Skeletal muscle satellite cell (primary cell): ENCODE data around the gene ADRM1.

Experiments used
- H3K27me3 ChIP-seq: 2 replicates; pipeline ENCODE4 v1.7.0; 2013; ENCODE audit warnings: low read length; ENCODE audit not compliant: control insufficient read depth, insufficient read depth
- H3K36me3 ChIP-seq: 2 replicates; pipeline ENCODE4 v1.7.0; 2013; ENCODE audit warnings: mild to moderate bottlenecking, control low read depth, low read length; ENCODE audit not compliant: insufficient read depth
- H3K4me1 ChIP-seq: 2 replicates; pipeline ENCODE4 v1.7.0; 2013; ENCODE audit warnings: low read length; ENCODE audit not compliant: control insufficient read depth, insufficient read depth
- H3K4me2 ChIP-seq: 2 replicates; pipeline ENCODE4 v1.7.0; 2013; ENCODE audit warnings: mild to moderate bottlenecking, low read length
- H3K4me3 ChIP-seq: 2 replicates; pipeline ENCODE4 v1.7.0; 2013; ENCODE audit warnings: low read length
- H3K9ac ChIP-seq: 2 replicates; pipeline ENCODE4 v1.7.0; 2013; ENCODE audit warnings: mild to moderate bottlenecking, low read depth, low read length, moderate library complexity
- H3K9me3 ChIP-seq: replicated peaks from 2 replicates; pipeline ENCODE4 v1.7.0; 2013; ENCODE audit warnings: mild to moderate bottlenecking, control low read depth, low read length

Gene ADRM1

DNA sequence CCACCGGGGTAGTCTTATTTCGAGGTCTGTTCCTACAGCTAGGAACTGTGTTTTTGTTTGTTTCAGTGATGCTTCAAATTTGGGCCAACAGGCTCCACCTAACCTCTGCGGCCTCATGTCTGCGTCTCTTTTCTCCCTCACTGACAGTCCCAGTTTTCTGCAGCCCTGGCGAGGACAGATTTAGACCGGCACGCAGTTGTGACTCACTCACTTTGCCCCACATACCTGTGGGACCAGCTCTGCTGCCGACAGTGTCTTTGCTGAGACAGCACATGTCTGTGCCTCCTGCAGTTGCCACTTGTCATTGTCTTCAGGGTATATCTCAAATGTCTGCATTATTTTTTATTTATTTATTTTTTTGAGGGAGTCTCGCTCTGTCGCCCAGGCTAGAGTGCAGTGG, 35.3 kb upstream of the ADRM1 start:
- H3K9me3 ChIP-seq: no peaks in the 10 kb centered on the region
- no peak overlapping the region for H3K4me2 ChIP-seq
- no peak overlapping the region for H3K4me3 ChIP-seq
- no peaks in the 10 kb centered on the region for H3K4me1 ChIP-seq
- H3K9ac ChIP-seq: no peak overlapping the region
- H3K36me3 ChIP-seq: peaks cover 34% of the 10 kb centered on the region
- no peaks in the 10 kb centered on the region for H3K27me3 ChIP-seq

DNA sequence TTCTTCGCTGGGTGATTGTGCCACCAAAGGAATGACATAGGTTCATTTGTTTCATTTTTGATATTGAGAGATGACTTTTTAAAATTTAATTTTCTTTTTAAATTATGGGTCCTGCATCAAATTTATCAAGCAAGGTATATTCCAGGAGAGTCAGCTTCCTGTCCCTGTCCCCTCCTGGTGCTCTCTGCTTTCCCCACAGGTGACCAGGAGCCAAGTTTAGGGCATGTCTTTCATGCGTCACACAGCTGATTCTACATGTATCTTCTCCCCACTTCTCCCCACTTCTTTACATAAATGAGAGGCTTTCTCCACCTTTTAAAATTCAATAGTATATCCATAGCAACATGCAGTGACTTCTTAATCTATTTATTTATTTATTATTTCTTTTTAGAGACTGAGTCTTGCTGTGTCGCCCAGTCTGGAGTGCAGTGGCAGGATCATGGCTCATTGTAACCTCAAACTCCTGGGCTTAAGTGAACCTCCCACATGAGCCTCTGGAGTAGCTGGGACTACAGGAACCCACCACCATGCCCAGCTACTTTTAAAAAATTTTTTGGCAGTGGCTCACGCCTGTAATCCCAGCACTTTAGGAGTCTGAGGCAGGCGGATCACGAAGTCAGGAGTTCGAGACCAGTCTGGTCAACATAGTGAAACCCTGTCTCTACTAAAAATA, 34.4 kb upstream of the ADRM1 start:
- H3K4me2 ChIP-seq: no peak overlapping the region
- no peaks in the 10 kb centered on the region for H3K4me1 ChIP-seq
- H3K9ac ChIP-seq: no peak overlapping the region
- no peak overlapping the region for H3K4me3 ChIP-seq
- H3K27me3 ChIP-seq: no peaks in the 10 kb centered on the region
- no peaks in the 10 kb centered on the region for H3K9me3 ChIP-seq
- H3K36me3 ChIP-seq: peaks cover 40% of the 10 kb centered on the region

DNA sequence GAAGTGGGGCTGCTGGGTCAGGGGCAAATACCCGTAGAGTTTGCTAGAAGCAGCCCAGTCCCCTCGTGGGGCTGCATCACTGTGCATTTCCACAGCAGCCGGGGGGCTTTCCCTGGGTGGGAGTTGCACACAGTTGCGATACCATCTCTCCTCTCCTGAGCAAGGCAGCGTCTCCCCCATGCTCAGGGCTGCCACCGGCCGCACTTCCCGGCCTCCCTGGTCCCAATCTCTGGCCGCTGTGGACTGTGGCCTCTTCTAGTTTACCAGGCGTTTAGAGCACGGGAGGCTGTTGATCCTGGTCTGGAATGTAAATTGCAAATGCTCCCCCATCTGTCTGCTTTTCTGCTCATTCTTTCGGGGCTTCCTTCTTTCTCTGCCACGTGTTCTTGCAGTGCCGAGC, 33.4 kb upstream of the ADRM1 start:
- Histone ChIP-seq H3K4me2 (no peak overlapping the region), H3K36me3 (peaks cover 43% of the 10 kb centered on the region), H3K27me3 (no peaks in the 10 kb centered on the region), H3K9me3 (no peaks in the 10 kb centered on the region), H3K4me1 (no peaks in the 10 kb centered on the region), H3K9ac (no peak overlapping the region), H3K4me3 (no peak overlapping the region)

DNA sequence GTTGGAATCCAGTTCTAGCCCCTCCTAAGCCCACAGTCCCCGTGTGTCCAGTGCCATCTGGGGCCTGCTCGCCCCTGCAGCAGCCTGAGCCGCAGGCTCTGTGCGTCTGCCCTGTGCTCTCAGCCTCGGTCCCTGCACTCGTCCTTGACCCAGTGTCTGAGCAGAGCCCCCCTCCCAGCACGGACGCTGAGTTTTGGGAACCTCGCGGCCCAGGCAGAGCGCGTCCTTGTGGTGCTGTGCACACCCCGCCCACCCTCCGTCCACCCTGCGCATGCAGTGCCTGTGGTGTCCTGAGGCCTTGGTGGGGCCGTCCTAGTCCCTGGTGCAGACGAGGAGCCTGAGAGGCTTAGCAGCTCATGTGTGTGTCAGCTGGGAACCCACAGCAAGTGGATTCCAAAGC, 32.9 kb upstream of the ADRM1 start:
- Histone ChIP-seq H3K4me3 (no peak overlapping the region), H3K9ac (no peak overlapping the region), H3K4me1 (no peaks in the 10 kb centered on the region), H3K27me3 (no peaks in the 10 kb centered on the region), H3K4me2 (no peak overlapping the region), H3K9me3 (no peaks in the 10 kb centered on the region), H3K36me3 (peaks cover 38% of the 10 kb centered on the region)

DNA sequence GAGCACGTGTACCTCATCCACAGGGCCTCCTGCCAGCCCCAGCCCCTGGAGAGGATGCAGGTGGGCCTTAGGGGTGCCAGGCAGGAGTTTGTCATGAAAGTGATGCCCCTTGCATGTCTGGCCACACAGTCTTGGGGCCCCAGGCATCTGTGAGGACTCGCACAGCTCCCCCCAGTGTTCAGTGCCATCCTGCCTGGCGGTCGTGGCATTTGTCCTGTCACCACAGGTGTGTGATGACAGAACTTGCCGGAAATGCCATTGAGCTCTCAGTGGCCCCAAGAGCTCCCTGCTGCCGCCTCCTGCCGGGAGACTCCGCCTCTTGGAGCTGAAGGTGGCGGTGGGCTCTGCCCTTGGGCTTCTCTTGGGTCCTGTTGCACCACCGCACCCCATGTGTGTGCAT, 30.6 kb upstream of the ADRM1 start:
- Histone ChIP-seq H3K9me3 (no peaks in the 10 kb centered on the region), H3K4me3 (no peak overlapping the region), H3K27me3 (no peaks in the 10 kb centered on the region), H3K36me3 (peaks cover 31% of the 10 kb centered on the region), H3K9ac (no peak overlapping the region), H3K4me1 (no peaks in the 10 kb centered on the region), H3K4me2 (no peak overlapping the region)

DNA sequence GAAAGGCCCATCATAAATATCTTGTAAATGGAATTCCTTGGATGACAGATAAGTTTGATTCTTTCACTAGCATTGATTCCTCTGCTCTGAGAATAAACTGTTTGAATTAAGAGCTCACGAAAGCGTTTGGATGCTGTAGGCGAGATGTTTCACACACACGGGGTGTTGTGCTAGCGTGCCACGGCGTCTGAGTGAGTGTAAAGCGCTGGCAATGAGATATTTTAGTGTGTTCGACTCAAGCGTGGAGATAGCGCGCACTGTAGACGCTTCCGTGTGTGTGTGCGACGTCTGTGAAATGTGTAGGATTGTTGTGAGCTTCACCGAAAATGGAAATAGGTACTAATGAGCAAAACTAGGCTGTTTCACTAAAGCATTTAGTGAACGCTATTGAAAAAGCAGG, 29.4 kb upstream of the ADRM1 start:
- Histone ChIP-seq H3K4me2 (no peak overlapping the region), H3K27me3 (no peaks in the 10 kb centered on the region), H3K4me1 (no peaks in the 10 kb centered on the region), H3K36me3 (peaks cover 28% of the 10 kb centered on the region), H3K9me3 (no peaks in the 10 kb centered on the region), H3K4me3 (no peak overlapping the region), H3K9ac (no peak overlapping the region)

DNA sequence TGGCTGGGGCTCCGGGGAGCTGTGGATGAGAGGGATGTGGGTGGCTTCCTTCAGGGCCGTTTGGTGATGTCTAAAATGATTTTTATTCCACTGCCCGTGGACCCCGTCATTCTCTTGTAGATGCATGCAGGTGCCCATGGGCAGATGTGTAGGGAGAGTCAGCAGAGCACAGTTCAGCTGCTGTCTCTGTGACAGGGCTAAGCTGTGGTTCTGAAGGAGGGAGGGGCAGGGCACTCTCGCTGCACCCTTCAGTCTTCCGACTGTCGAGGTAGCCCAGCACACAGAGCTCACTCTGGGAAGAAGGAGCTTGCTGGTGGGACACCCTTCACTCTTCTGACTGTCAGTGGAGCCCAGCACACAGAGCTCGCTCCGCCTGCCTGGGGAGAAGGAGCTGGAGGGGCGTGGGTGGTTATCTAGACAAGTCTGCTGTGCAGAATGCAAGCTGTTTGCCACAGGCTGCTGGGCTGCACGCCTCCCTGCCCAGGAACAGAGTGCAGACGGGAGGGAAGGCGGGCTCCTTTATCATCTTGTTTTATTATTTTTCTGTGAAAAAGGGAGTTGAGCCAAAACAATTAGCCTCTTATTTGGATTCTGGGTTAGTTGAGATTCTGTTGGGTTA, 28.4 kb upstream of the ADRM1 start:
- Histone ChIP-seq H3K9ac (no peak overlapping the region), H3K27me3 (no peaks in the 10 kb centered on the region), H3K36me3 (peaks cover 36% of the 10 kb centered on the region), H3K4me2 (no peak overlapping the region), H3K4me1 (no peaks in the 10 kb centered on the region), H3K4me3 (no peak overlapping the region), H3K9me3 (no peaks in the 10 kb centered on the region)

DNA sequence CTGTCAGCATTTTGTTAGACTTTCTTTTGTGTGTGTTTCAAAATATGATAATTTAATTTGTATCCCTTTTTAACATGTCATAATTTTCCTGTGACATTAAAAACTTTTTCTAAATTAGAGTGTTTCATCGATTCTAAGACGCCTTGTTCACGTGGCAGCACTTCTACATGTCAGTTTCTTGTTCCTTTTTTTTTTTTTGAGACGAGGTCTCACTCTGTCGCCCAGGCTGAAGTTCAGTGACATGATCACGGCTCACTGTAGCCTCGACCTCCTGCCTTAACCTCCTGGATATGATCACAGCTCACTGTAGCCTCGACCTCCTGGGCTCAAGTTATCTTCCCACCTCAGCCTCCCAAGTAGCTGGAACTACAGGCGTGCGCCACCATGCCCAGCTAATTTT, 27.6 kb upstream of the ADRM1 start:
- Histone ChIP-seq H3K4me1 (no peaks in the 10 kb centered on the region), H3K9me3 (no peaks in the 10 kb centered on the region), H3K4me3 (no peak overlapping the region), H3K9ac (no peak overlapping the region), H3K4me2 (no peak overlapping the region), H3K27me3 (no peaks in the 10 kb centered on the region), H3K36me3 (peaks cover 44% of the 10 kb centered on the region)

DNA sequence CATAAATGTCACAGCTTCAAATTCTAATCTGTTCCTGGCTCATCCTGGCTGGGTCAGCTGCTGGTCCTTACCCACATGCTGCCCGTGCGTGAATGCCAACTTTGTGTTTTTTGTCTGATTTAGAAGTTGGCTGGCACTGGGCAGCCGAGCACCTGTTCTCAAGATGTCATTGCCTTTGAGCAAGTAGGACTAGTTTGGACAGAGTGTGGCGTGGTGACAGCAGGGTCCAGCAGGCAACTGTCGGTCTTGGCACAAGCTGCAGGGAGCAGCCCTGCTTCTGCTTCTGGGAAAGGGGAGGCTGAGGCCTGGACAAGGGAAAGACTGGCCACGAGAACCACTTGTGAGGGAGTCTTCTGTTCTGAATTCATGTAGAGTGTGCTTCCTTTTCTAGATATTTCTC, 26.4 kb upstream of the ADRM1 start:
- Histone ChIP-seq H3K9ac (no peak overlapping the region), H3K4me3 (no peak overlapping the region), H3K4me1 (no peaks in the 10 kb centered on the region), H3K9me3 (no peaks in the 10 kb centered on the region), H3K4me2 (no peak overlapping the region), H3K36me3 (peaks cover 56% of the 10 kb centered on the region), H3K27me3 (no peaks in the 10 kb centered on the region)

DNA sequence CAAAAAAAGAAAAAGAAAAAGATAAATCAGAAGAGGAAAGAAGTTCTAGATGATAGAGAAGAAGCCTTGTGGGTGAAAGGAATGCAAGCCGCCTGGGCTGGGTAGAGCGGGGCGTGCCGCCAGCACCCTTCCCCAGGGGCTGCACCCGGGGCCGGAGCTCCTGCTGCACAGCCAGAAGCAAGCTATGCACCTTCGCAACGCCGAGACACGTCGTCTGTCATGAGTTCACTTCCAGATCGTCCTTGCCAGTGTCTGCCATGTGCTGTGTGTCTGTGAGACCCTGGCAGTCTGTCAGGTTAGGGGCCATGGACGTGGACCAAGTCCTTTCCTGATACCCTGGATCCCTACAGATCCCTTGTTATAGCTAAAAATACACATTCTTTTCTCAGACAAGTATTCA, 25.5 kb upstream of the ADRM1 start:
- H3K4me2 ChIP-seq: no peak overlapping the region
- no peaks in the 10 kb centered on the region for H3K9me3 ChIP-seq
- H3K36me3 ChIP-seq: peaks cover 58% of the 10 kb centered on the region
- H3K4me3 ChIP-seq: no peak overlapping the region
- H3K27me3 ChIP-seq: no peaks in the 10 kb centered on the region
- no peaks in the 10 kb centered on the region for H3K4me1 ChIP-seq
- H3K9ac ChIP-seq: no peak overlapping the region

DNA sequence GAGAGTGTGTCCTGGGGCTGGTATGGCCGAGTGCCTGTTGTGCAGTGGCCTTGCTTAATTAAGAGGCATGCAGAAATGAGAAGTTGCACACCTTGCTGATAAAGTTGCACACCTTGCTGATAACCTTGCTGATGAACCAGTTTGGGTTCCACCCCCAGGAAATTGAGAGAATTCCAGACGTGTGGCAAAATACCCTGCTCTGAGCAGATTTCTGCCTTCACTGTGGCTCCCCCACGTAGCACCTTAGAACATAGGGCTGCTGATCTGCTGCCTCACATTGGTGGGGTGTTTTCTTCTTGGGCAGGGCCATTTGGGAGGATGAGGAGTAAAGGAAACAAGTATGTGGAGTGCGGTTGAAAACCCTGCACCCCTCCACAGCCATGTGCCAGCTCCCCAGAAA, 22.5 kb upstream of the ADRM1 start:
- no peak overlapping the region for H3K4me3 ChIP-seq
- H3K9me3 ChIP-seq: no peaks in the 10 kb centered on the region
- no peak overlapping the region for H3K9ac ChIP-seq
- H3K4me2 ChIP-seq: no peak overlapping the region
- H3K36me3 ChIP-seq: peaks cover 58% of the 10 kb centered on the region
- no peaks in the 10 kb centered on the region for H3K4me1 ChIP-seq
- H3K27me3 ChIP-seq: no peaks in the 10 kb centered on the region
